Measurements from ENCODE around the gene NKAIN4.

- TF ChIP-seq EZH2 (IDR thresholded peaks at IDR 0.05; ENCODE audit: low read depth) = no peak
- TF ChIP-seq, protein P1, sequence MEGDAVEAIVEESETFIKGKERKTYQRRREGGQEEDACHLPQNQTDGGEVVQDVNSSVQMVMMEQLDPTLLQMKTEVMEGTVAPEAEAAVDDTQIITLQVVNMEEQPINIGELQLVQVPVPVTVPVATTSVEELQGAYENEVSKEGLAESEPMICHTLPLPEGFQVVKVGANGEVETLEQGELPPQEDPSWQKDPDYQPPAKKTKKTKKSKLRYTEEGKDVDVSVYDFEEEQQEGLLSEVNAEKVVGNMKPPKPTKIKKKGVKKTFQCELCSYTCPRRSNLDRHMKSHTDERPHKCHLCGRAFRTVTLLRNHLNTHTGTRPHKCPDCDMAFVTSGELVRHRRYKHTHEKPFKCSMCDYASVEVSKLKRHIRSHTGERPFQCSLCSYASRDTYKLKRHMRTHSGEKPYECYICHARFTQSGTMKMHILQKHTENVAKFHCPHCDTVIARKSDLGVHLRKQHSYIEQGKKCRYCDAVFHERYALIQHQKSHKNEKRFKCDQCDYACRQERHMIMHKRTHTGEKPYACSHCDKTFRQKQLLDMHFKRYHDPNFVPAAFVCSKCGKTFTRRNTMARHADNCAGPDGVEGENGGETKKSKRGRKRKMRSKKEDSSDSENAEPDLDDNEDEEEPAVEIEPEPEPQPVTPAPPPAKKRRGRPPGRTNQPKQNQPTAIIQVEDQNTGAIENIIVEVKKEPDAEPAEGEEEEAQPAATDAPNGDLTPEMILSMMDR (conservative IDR thresholded peaks at IDR 0.05) = no peak
Measured at GRCh38 chr20:63212393-63212730, 41.9 kb downstream of the NKAIN4 start.

Measured in PC-9 (cell line).